ENCODE measurements around the gene HIPK2. TPM values are rescaled to one million over a fixed set of nuclear protein-coding genes. Genes with fewer than 3 reads are reported as not detected.

HIPK2 gene
- total RNA-seq, 1 donor from 2014 or later: 75.8 TPM

DNA sequence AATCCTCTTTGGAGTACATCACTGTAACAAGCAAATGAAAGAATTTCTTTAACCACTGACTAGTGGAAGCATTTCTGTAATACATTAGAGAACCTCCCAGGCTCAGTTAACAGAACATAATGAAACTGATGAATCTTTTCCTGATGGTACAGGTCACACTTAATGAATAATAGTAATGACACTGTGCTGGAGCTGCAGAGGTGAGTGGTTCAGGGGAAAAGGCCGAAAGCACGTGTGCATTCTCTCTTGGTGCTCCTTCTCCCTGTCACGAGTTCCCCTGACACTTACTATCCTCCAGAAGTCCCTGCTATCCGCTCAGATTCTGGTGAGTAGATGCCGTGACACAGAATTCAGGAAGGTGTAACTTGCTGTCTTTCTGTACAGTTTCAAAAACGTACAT, 8.0 kb downstream of the HIPK2 start:
- TF ChIP-seq, protein P1, sequence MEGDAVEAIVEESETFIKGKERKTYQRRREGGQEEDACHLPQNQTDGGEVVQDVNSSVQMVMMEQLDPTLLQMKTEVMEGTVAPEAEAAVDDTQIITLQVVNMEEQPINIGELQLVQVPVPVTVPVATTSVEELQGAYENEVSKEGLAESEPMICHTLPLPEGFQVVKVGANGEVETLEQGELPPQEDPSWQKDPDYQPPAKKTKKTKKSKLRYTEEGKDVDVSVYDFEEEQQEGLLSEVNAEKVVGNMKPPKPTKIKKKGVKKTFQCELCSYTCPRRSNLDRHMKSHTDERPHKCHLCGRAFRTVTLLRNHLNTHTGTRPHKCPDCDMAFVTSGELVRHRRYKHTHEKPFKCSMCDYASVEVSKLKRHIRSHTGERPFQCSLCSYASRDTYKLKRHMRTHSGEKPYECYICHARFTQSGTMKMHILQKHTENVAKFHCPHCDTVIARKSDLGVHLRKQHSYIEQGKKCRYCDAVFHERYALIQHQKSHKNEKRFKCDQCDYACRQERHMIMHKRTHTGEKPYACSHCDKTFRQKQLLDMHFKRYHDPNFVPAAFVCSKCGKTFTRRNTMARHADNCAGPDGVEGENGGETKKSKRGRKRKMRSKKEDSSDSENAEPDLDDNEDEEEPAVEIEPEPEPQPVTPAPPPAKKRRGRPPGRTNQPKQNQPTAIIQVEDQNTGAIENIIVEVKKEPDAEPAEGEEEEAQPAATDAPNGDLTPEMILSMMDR (IDR thresholded peaks at IDR 0.05; ENCODE audit: unreplicated experiment): no peak
- Mint-ChIP-seq H3K4me1 (peaks cover 29% of the 10 kb centered on the region), H3K27me3 (ENCODE audit: low read depth) (no peaks in the 10 kb centered on the region), H3K9me3 (peaks cover 7% of the 10 kb centered on the region), H3K27ac (no peak overlapping the region), H3K36me3 (peaks cover 12% of the 10 kb centered on the region), H3K4me3 (no peak overlapping the region)
- DNase-seq (ENCODE audit: low spot score in 2 of 2, unreplicated experiment in 2 of 2): no peak

DNA sequence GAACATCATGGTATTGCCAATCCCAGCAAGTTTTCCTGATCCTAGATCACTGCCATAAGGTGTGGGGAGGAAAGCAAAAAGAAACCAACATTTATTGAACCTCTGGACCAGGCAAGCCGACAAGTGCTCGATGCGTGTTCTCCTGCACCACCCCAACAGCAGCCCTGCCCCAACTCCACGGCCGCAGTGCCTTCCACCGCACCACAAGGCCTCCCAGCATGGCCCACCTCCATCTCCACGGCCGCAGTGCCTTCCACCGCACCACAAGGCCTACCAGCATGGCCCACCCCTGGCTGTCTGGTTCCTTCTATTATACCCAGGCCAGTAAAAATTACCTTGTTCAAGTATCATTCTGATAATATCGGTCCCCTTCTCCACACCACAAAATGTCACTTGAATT, 8.7 kb downstream of the HIPK2 start:
- Mint-ChIP-seq H3K4me1 (peaks cover 25% of the 10 kb centered on the region), H3K27ac (no peak overlapping the region), H3K36me3 (peaks cover 16% of the 10 kb centered on the region), H3K27me3 (ENCODE audit: low read depth) (no peaks in the 10 kb centered on the region), H3K9me3 (peaks cover 7% of the 10 kb centered on the region), H3K4me3 (no peak overlapping the region)
- no peak for DNase-seq (ENCODE audit: low spot score in 2 of 2, unreplicated experiment in 2 of 2)
- TF ChIP-seq, protein P1 (IDR thresholded peaks at IDR 0.05; ENCODE audit: unreplicated experiment): no peak

DNA sequence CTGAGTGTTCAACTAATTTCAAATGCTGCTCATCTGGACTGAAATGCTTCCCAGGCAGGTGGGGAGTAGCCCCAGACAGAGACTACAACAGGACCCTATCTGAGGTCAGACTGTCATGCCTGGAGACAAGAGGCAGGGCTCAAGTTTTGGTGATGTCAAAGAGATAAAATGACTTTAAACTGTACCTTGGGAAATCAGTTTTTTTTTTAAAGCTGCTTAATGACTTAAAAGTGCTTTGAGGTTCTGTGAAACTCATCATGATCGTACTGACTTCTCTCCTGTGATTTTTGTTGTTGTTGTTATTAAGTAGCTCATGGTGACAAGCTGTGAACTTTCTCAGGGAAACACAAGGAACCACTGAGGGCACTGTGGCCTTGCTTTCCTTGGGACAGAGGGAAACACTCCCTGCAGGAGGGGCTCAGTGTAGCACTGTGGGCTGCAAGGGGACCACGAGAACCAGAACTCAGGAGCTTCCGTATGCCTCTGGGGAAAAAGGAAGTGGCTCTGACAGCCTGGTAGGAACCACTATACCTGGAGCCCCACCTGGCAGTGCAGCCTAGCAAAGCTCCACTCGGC, 9.5 kb downstream of the HIPK2 start:
- no peak overlapping the region for H3K4me3 Mint-ChIP-seq
- TF ChIP-seq, protein P1 (IDR thresholded peaks at IDR 0.05; ENCODE audit: unreplicated experiment): no peak
- peaks cover 16% of the 10 kb centered on the region for H3K36me3 Mint-ChIP-seq
- DNase-seq (ENCODE audit: low spot score in 2 of 2, unreplicated experiment in 2 of 2): no peak
- peaks cover 31% of the 10 kb centered on the region for H3K4me1 Mint-ChIP-seq
- no peaks in the 10 kb centered on the region for H3K27me3 Mint-ChIP-seq (ENCODE audit: low read depth)
- no peak overlapping the region for H3K27ac Mint-ChIP-seq
- peaks cover 7% of the 10 kb centered on the region for H3K9me3 Mint-ChIP-seq

DNA sequence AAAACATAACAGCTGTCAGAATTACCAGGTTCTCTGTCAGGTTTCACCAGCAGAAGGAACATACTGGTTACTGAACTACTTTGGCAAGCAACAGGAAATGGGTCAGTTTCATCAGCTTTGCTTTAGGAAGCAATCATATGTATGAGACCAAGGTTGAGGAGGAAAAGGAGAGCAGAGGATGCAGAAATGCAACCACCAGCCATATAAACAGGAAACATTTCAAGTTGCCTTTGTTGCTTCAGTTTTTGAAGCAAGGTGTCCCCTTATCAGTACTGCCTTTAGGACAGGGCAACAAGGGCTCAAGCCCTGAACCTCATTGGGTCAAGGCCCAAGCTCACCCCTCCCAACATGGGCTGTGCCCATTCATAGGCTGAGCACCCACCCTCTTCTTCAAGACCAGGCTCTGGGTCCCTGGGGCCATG, 10.2 kb downstream of the HIPK2 start:
- Mint-ChIP-seq H3K9me3 (peaks cover 7% of the 10 kb centered on the region), H3K4me1 (peaks cover 35% of the 10 kb centered on the region)
- no peak for DNase-seq (ENCODE audit: low spot score in 2 of 2, unreplicated experiment in 2 of 2)

DNA sequence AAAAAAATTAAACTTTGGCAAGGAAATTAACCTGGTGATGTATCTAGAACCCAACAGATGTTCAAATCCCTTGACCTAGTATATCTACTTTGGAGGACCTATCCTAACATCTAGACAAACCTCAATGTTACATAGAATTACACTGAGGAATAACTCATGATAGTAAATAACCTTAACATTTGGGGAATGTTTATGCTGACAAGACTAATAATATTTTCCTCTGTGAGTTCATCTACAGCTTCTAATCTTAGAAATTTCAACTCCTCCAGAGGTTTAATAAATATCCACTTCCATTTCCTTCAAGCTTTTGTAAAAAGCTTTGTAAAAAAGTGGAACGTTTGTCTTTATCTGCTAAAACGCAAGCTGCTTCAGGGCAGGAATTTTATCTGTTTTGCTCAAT, 12.7 kb downstream of the HIPK2 start:
- Mint-ChIP-seq H3K9me3 (peaks cover 7% of the 10 kb centered on the region), H3K4me3 (no peak overlapping the region), H3K27me3 (ENCODE audit: low read depth) (no peaks in the 10 kb centered on the region), H3K27ac (no peak overlapping the region), H3K36me3 (peaks cover 24% of the 10 kb centered on the region), H3K4me1 (peaks cover 17% of the 10 kb centered on the region)
- no peak for DNase-seq (ENCODE audit: low spot score in 2 of 2, unreplicated experiment in 2 of 2)
- TF ChIP-seq, protein P1 (IDR thresholded peaks at IDR 0.05; ENCODE audit: unreplicated experiment): no peak

More for the DNA sequence above, 10.2 kb downstream of the HIPK2 start:
- TF ChIP-seq, protein P1 (IDR thresholded peaks at IDR 0.05; ENCODE audit: unreplicated experiment): no peak
- H3K4me3 Mint-ChIP-seq: no peak overlapping the region
- no peaks in the 10 kb centered on the region for H3K27me3 Mint-ChIP-seq (ENCODE audit: low read depth)
- no peak overlapping the region for H3K27ac Mint-ChIP-seq
- H3K36me3 Mint-ChIP-seq: peaks cover 18% of the 10 kb centered on the region

DNA sequence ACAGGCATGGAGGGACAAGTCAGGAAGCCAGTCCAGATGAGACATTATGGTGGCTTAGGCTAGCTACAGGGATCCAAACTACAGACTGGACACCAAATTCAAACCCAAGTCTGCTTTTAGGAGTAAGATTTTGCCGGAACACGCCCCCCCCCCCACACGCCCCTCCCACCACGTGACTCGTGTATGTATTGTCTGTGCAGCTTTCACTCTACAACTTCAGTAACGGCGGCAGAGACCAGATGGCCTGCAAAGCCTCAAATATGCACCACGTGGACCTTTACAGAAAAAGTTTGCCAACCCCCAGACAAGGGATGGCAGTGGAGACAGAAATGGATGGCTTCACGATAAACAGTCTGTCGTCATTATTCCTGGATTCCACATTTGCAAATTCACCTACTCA, 14.5 kb downstream of the HIPK2 start:
- Mint-ChIP-seq H3K4me1 (peaks cover 15% of the 10 kb centered on the region), H3K9me3 (peaks cover 7% of the 10 kb centered on the region), H3K36me3 (peaks cover 24% of the 10 kb centered on the region), H3K27ac (no peak overlapping the region), H3K27me3 (ENCODE audit: low read depth) (no peaks in the 10 kb centered on the region), H3K4me3 (no peak overlapping the region)
- DNase-seq (ENCODE audit: low spot score in 2 of 2, unreplicated experiment in 2 of 2): no peak
- TF ChIP-seq, protein P1 (IDR thresholded peaks at IDR 0.05; ENCODE audit: unreplicated experiment): no peak

Measured in mesothelial cell of epicardium (in vitro differentiated cells).